Measurements from ENCODE around the gene ATP10D.
"Not testable (repeated sequence)": the region's sequence is repeated elsewhere in the genome, so short reads cannot be mapped to it uniquely, and the experiment has no call there.

Gene ATP10D

GRCh38 chr4:47525154-47525819 is 40.2 kb downstream of the ATP10D start:
- Histone ChIP-seq H3K4me1 (ENCODE audit: insufficient read depth, low read length) (no peaks in the 10 kb centered on the region), H3K4me3 (ENCODE audit: low read depth in 1 of 2, low read length in 2 of 2) (no peak overlapping the region), H3K36me3 (ENCODE audit: insufficient read depth, low read length) (peaks cover 29% of the 10 kb centered on the region), H3K9me3 (ENCODE audit: low read length) (no peaks in the 10 kb centered on the region), H3K9ac (ENCODE audit: low read length) (no peak overlapping the region), H3K27ac (ENCODE audit: low read depth, low read length) (peak overlapping the region; percentile 14), H3K27me3 (ENCODE audit: control insufficient read depth in 1 of 2, insufficient read depth in 2 of 2, low read length in 2 of 2) (no peaks in the 10 kb centered on the region)

- Histone ChIP-seq H3K36me3 (ENCODE audit: insufficient read depth, low read length) (peaks cover 29% of the 10 kb centered on the region), H3K27ac (ENCODE audit: low read depth, low read length) (no peak overlapping the region), H3K9me3 (ENCODE audit: low read length) (no peaks in the 10 kb centered on the region), H3K9ac (ENCODE audit: low read length) (no peak overlapping the region), H3K4me3 (ENCODE audit: low read depth in 1 of 2, low read length in 2 of 2) (no peak overlapping the region), H3K4me1 (ENCODE audit: insufficient read depth, low read length) (peaks cover 5% of the 10 kb centered on the region), H3K27me3 (ENCODE audit: control insufficient read depth in 1 of 2, insufficient read depth in 2 of 2, low read length in 2 of 2) (no peaks in the 10 kb centered on the region)
These were observed 41.2 kb downstream of the ATP10D start for GRCh38 chr4:47526281-47526680.

- H3K9me3 ChIP-seq (ENCODE audit: low read length); H3K9ac ChIP-seq (ENCODE audit: low read length); H3K27ac ChIP-seq (ENCODE audit: low read depth, low read length); H3K4me3 ChIP-seq (ENCODE audit: low read depth in 1 of 2, low read length in 2 of 2); H3K27me3 ChIP-seq (ENCODE audit: control insufficient read depth in 1 of 2, insufficient read depth in 2 of 2, low read length in 2 of 2): not testable (repeated sequence)
- peaks cover 16% of the 10 kb centered on the region for H3K4me1 ChIP-seq (ENCODE audit: insufficient read depth, low read length)
- H3K36me3 ChIP-seq (ENCODE audit: insufficient read depth, low read length), result peaks cover 24% of the 10 kb centered on the region
These were observed 43.6 kb downstream of the ATP10D start for GRCh38 chr4:47528646-47529045.

- Histone ChIP-seq H3K27me3 (ENCODE audit: control insufficient read depth in 1 of 2, insufficient read depth in 2 of 2, low read length in 2 of 2) (no peaks in the 10 kb centered on the region), H3K9ac (ENCODE audit: low read length) (no peak overlapping the region), H3K4me3 (ENCODE audit: low read depth in 1 of 2, low read length in 2 of 2) (no peak overlapping the region), H3K4me1 (ENCODE audit: insufficient read depth, low read length) (peaks cover 16% of the 10 kb centered on the region), H3K27ac (ENCODE audit: low read depth, low read length) (no peak overlapping the region), H3K36me3 (ENCODE audit: insufficient read depth, low read length) (peaks cover 19% of the 10 kb centered on the region), H3K9me3 (ENCODE audit: low read length) (no peaks in the 10 kb centered on the region)
These were observed 45.7 kb downstream of the ATP10D start for GRCh38 chr4:47530801-47531200.

- Histone ChIP-seq H3K9ac (ENCODE audit: low read length) (no peak overlapping the region), H3K27me3 (ENCODE audit: control insufficient read depth in 1 of 2, insufficient read depth in 2 of 2, low read length in 2 of 2) (no peaks in the 10 kb centered on the region), H3K27ac (ENCODE audit: low read depth, low read length) (no peak overlapping the region), H3K4me3 (ENCODE audit: low read depth in 1 of 2, low read length in 2 of 2) (no peak overlapping the region), H3K9me3 (ENCODE audit: low read length) (no peaks in the 10 kb centered on the region), H3K36me3 (ENCODE audit: insufficient read depth, low read length) (peaks cover 13% of the 10 kb centered on the region), H3K4me1 (ENCODE audit: insufficient read depth, low read length) (peaks cover 16% of the 10 kb centered on the region)
These were observed 46.3 kb downstream of the ATP10D start for GRCh38 chr4:47531241-47531953.

GRCh38 chr4:47531954-47532321 is 46.9 kb downstream of the ATP10D start:
- Histone ChIP-seq H3K9me3 (ENCODE audit: low read length) (no peaks in the 10 kb centered on the region), H3K27ac (ENCODE audit: low read depth, low read length) (peak overlapping the region; percentile 17), H3K27me3 (ENCODE audit: control insufficient read depth in 1 of 2, insufficient read depth in 2 of 2, low read length in 2 of 2) (no peaks in the 10 kb centered on the region), H3K9ac (ENCODE audit: low read length) (no peak overlapping the region), H3K36me3 (ENCODE audit: insufficient read depth, low read length) (peaks cover 15% of the 10 kb centered on the region), H3K4me1 (ENCODE audit: insufficient read depth, low read length) (peaks cover 16% of the 10 kb centered on the region), H3K4me3 (ENCODE audit: low read depth in 1 of 2, low read length in 2 of 2) (no peak overlapping the region)

- Histone ChIP-seq H3K27ac (ENCODE audit: low read depth, low read length) (no peak overlapping the region), H3K4me3 (ENCODE audit: low read depth in 1 of 2, low read length in 2 of 2) (no peak overlapping the region), H3K36me3 (ENCODE audit: insufficient read depth, low read length) (peaks cover 17% of the 10 kb centered on the region), H3K4me1 (ENCODE audit: insufficient read depth, low read length) (peaks cover 16% of the 10 kb centered on the region), H3K9me3 (ENCODE audit: low read length) (no peaks in the 10 kb centered on the region), H3K9ac (ENCODE audit: low read length) (no peak overlapping the region), H3K27me3 (ENCODE audit: control insufficient read depth in 1 of 2, insufficient read depth in 2 of 2, low read length in 2 of 2) (no peaks in the 10 kb centered on the region)
These were observed 47.6 kb downstream of the ATP10D start for GRCh38 chr4:47532658-47533057.

- Histone ChIP-seq H3K4me1 (ENCODE audit: insufficient read depth, low read length) (peaks cover 16% of the 10 kb centered on the region), H3K27ac (ENCODE audit: low read depth, low read length) (no peak overlapping the region), H3K27me3 (ENCODE audit: control insufficient read depth in 1 of 2, insufficient read depth in 2 of 2, low read length in 2 of 2) (no peaks in the 10 kb centered on the region), H3K9me3 (ENCODE audit: low read length) (no peaks in the 10 kb centered on the region), H3K4me3 (ENCODE audit: low read depth in 1 of 2, low read length in 2 of 2) (no peak overlapping the region), H3K9ac (ENCODE audit: low read length) (no peak overlapping the region), H3K36me3 (ENCODE audit: insufficient read depth, low read length) (peaks cover 26% of the 10 kb centered on the region)
These were observed 48.7 kb downstream of the ATP10D start for GRCh38 chr4:47533689-47534347.

GRCh38 chr4:47534772-47535171 is 49.7 kb downstream of the ATP10D start:
- H3K36me3 ChIP-seq (ENCODE audit: insufficient read depth, low read length), result peaks cover 26% of the 10 kb centered on the region

GRCh38 chr4:47535567-47536147 is 50.6 kb downstream of the ATP10D start:
- no peak overlapping the region for H3K4me3 ChIP-seq (ENCODE audit: low read depth in 1 of 2, low read length in 2 of 2)
- H3K4me1 ChIP-seq (ENCODE audit: insufficient read depth, low read length), result peaks cover 16% of the 10 kb centered on the region
- no peaks in the 10 kb centered on the region for H3K27me3 ChIP-seq (ENCODE audit: control insufficient read depth in 1 of 2, insufficient read depth in 2 of 2, low read length in 2 of 2)
- H3K9me3 ChIP-seq (ENCODE audit: low read length), result no peaks in the 10 kb centered on the region
- H3K9ac ChIP-seq (ENCODE audit: low read length), result no peak overlapping the region
- H3K36me3 ChIP-seq (ENCODE audit: insufficient read depth, low read length), result peaks cover 26% of the 10 kb centered on the region
- H3K27ac ChIP-seq (ENCODE audit: low read depth, low read length), result no peak overlapping the region

More at GRCh38 chr4:47534772-47535171, 49.7 kb downstream of the ATP10D start:
- no peaks in the 10 kb centered on the region for H3K9me3 ChIP-seq (ENCODE audit: low read length)
- no peaks in the 10 kb centered on the region for H3K27me3 ChIP-seq (ENCODE audit: control insufficient read depth in 1 of 2, insufficient read depth in 2 of 2, low read length in 2 of 2)
- H3K9ac ChIP-seq (ENCODE audit: low read length), result no peak overlapping the region
- no peak overlapping the region for H3K27ac ChIP-seq (ENCODE audit: low read depth, low read length)
- no peak overlapping the region for H3K4me3 ChIP-seq (ENCODE audit: low read depth in 1 of 2, low read length in 2 of 2)
- H3K4me1 ChIP-seq (ENCODE audit: insufficient read depth, low read length), result peaks cover 16% of the 10 kb centered on the region

- H3K27me3 ChIP-seq (ENCODE audit: control insufficient read depth in 1 of 2, insufficient read depth in 2 of 2, low read length in 2 of 2), result no peaks in the 10 kb centered on the region
- no peak overlapping the region for H3K9ac ChIP-seq (ENCODE audit: low read length)
- H3K9me3 ChIP-seq (ENCODE audit: low read length), result no peaks in the 10 kb centered on the region
- peaks cover 26% of the 10 kb centered on the region for H3K36me3 ChIP-seq (ENCODE audit: insufficient read depth, low read length)
- no peak overlapping the region for H3K27ac ChIP-seq (ENCODE audit: low read depth, low read length)
- no peak overlapping the region for H3K4me3 ChIP-seq (ENCODE audit: low read depth in 1 of 2, low read length in 2 of 2)
- peaks cover 4% of the 10 kb centered on the region for H3K4me1 ChIP-seq (ENCODE audit: insufficient read depth, low read length)
These were observed 51.9 kb downstream of the ATP10D start for GRCh38 chr4:47536966-47537365.

Data from muscle layer of colon (tissue), 2 donors.